HepG2 (cell line): ENCODE measurements around the gene ZDHHC11.
"Not testable (repeated sequence)": the region's sequence is repeated elsewhere in the genome, so short reads cannot be mapped to it uniquely, and the experiment has no call there.

Experiments
- DR1 ChIP-seq: sonication (generic); formaldehyde crosslinking; IDR thresholded peaks from 2 replicates; pipeline ENCODE4 v1.8.0; 2021; ENCODE audit warnings: mild to moderate bottlenecking, missing genetic modification reagents, inconsistent platforms
- GABPA ChIP-seq, 2 experiments: IDR thresholded peaks; 2 replicates each; pipeline ENCODE4 v1.6.1; 2011 to 2016; ENCODE audit warnings: low read depth in 2 of 2, low read length in 1 of 2, missing biosample characterization in 1 of 2, missing genetic modification characterization in 1 of 2
- MAZ ChIP-seq, 2 experiments: sonication (generic) in 1 of 2; formaldehyde crosslinking in 1 of 2; IDR thresholded peaks; 2 replicates each; pipeline versions ENCODE4 v1.5.0 to v1.6.1; 2012 to 2020; ENCODE audit warnings: low read depth in 2 of 2, mild to moderate bottlenecking in 2 of 2, borderline replicate concordance in 1 of 2, improper control_type of control experiment in 1 of 2, low read length in 1 of 2, missing genetic modification reagents in 1 of 2, moderate library complexity in 1 of 2

DNA sequence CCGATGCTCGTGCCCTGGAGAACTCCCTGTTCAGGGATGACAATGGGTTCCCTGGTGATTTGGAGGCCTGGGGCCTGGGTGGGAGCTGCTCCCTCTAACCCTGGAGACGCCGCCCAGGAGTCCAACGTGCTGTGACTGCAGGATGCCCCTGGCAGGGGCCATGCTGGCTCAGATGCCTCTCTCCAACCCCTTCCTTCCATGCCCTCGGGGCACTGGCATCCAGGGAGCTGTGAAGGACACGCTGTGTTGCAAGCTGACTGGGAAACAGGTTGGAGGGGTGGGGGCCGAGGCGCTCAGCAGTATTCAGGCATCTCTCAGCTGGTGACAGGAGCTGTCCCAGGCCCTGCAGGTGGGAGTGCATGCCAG lies 75.2 kb downstream of the ZDHHC11 start:
- TF ChIP-seq MAZ (IDR thresholded peaks at IDR 0.05; ENCODE audit: borderline replicate concordance, low read depth, low read length); MAZ (CRISPR knock-in tag; IDR thresholded peaks at IDR 0.05; ENCODE audit: low read depth); DR1 (CRISPR knock-in tag); GABPA (IDR thresholded peaks at IDR 0.05; ENCODE audit: low read depth, low read length); GABPA (CRISPR knock-in tag; IDR thresholded peaks at IDR 0.05; ENCODE audit: low read depth): not testable (repeated sequence)
